ENCODE measurements around the gene GKN2.
A peak's percentile ranks its signal among the peaks of the same experiment; 100 is the strongest.

Gene GKN2

GRCh38 chr2:68943581-68944568 lies 8.8 kb downstream of the GKN2 start:
- TF ChIP-seq GATA1 (IDR thresholded peaks at IDR 0.05; ENCODE audit: low read depth, low read length) = no peak
- no peak for TF ChIP-seq POLR2A (IDR thresholded peaks at IDR 0.05; ENCODE audit: low read length)
- DNase-seq = peak; percentile 36 to 65

GRCh38 chr2:68942827-68943226 lies 9.9 kb downstream of the GKN2 start:
- DNase-seq = no peak
- no peak for TF ChIP-seq GATA1 (IDR thresholded peaks at IDR 0.05; ENCODE audit: low read depth, low read length)
- no peak for TF ChIP-seq POLR2A (IDR thresholded peaks at IDR 0.05; ENCODE audit: low read length)

- DNase-seq = no peak
- TF ChIP-seq POLR2A (IDR thresholded peaks at IDR 0.05; ENCODE audit: low read length) (no peak), GATA1 (IDR thresholded peaks at IDR 0.05; ENCODE audit: low read depth, low read length) (no peak)
Observed at GRCh38 chr2:68940369-68940768, 12.3 kb downstream of the GKN2 start.

- TF ChIP-seq POLR2A (IDR thresholded peaks at IDR 0.05; ENCODE audit: low read length) (no peak), GATA1 (IDR thresholded peaks at IDR 0.05; ENCODE audit: low read depth, low read length) (no peak)
- DNase-seq = no peak
Observed at GRCh38 chr2:68939962-68940361, 12.7 kb downstream of the GKN2 start.

GRCh38 chr2:68938938-68939337 lies 13.8 kb downstream of the GKN2 start:
- no peak for TF ChIP-seq POLR2A (IDR thresholded peaks at IDR 0.05; ENCODE audit: low read length)
- TF ChIP-seq GATA1 (IDR thresholded peaks at IDR 0.05; ENCODE audit: low read depth, low read length) = no peak
- no peak for DNase-seq

GRCh38 chr2:68937346-68938055 lies 15.2 kb downstream of the GKN2 start:
- TF ChIP-seq GATA1 (IDR thresholded peaks at IDR 0.05; ENCODE audit: low read depth, low read length) (no peak), POLR2A (IDR thresholded peaks at IDR 0.05; ENCODE audit: low read length) (no peak)
- DNase-seq = no peak

GRCh38 chr2:68936889-68937288 lies 15.8 kb downstream of the GKN2 start:
- no peak for DNase-seq
- TF ChIP-seq POLR2A (IDR thresholded peaks at IDR 0.05; ENCODE audit: low read length) (no peak), GATA1 (IDR thresholded peaks at IDR 0.05; ENCODE audit: low read depth, low read length) (no peak)

- no peak for DNase-seq
- TF ChIP-seq POLR2A (IDR thresholded peaks at IDR 0.05; ENCODE audit: low read length) = no peak
- no peak for TF ChIP-seq GATA1 (IDR thresholded peaks at IDR 0.05; ENCODE audit: low read depth, low read length)
Observed at GRCh38 chr2:68936427-68936826, 16.3 kb downstream of the GKN2 start.

- DNase-seq = no peak
- no peak for TF ChIP-seq GATA1 (IDR thresholded peaks at IDR 0.05; ENCODE audit: low read depth, low read length)
- no peak for TF ChIP-seq POLR2A (IDR thresholded peaks at IDR 0.05; ENCODE audit: low read length)
Observed at GRCh38 chr2:68935471-68935870, 17.2 kb downstream of the GKN2 start.

GRCh38 chr2:68934021-68934420 lies 18.7 kb downstream of the GKN2 start:
- DNase-seq = no peak
- TF ChIP-seq GATA1 (IDR thresholded peaks at IDR 0.05; ENCODE audit: low read depth, low read length) (no peak), POLR2A (IDR thresholded peaks at IDR 0.05; ENCODE audit: low read length) (no peak)

GRCh38 chr2:68932402-68932801 lies 20.3 kb downstream of the GKN2 start:
- no peak for DNase-seq
- TF ChIP-seq POLR2A (IDR thresholded peaks at IDR 0.05; ENCODE audit: low read length) = no peak
- no peak for TF ChIP-seq GATA1 (IDR thresholded peaks at IDR 0.05; ENCODE audit: low read depth, low read length)

- DNase-seq = no peak
- TF ChIP-seq GATA1 (IDR thresholded peaks at IDR 0.05; ENCODE audit: low read depth, low read length) = no peak
Observed at GRCh38 chr2:68931799-68932198, 20.9 kb downstream of the GKN2 start.

- TF ChIP-seq GATA1 (IDR thresholded peaks at IDR 0.05; ENCODE audit: low read depth, low read length) (no peak), POLR2A (IDR thresholded peaks at IDR 0.05; ENCODE audit: low read length) (no peak)
- DNase-seq = no peak
Observed at GRCh38 chr2:68931149-68931711, 21.5 kb downstream of the GKN2 start.

- no peak for DNase-seq
- TF ChIP-seq POLR2A (IDR thresholded peaks at IDR 0.05; ENCODE audit: low read length) = no peak
- TF ChIP-seq GATA1 (IDR thresholded peaks at IDR 0.05; ENCODE audit: low read depth, low read length) = no peak
Observed at GRCh38 chr2:68926796-68927195, 25.9 kb downstream of the GKN2 start.
